HG02759 (cell line): ENCODE data around the gene MYMK.

Experiments
- ATAC-seq: cut with Tn5 transposase; IDR thresholded peaks from one replicate; pipeline ENCODE4 v1.9.1; 2021; ENCODE audit warnings: mild to moderate bottlenecking, moderate library complexity; ENCODE audit not compliant: unreplicated experiment

Gene MYMK

GRCh38 chr9:133489253-133490190 lies 35.2 kb downstream of the MYMK start:
- ATAC-seq: no peak

GRCh38 chr9:133488686-133489252 lies 36.0 kb downstream of the MYMK start:
- no peak for ATAC-seq

GRCh38 chr9:133487331-133487725 lies 37.4 kb downstream of the MYMK start:
- ATAC-seq: no peak

- ATAC-seq: peak; percentile 9
Observed at GRCh38 chr9:133485531-133486260, 39.1 kb downstream of the MYMK start.

GRCh38 chr9:133484671-133485437 lies 39.9 kb downstream of the MYMK start:
- no peak for ATAC-seq

GRCh38 chr9:133483611-133484010 lies 41.1 kb downstream of the MYMK start:
- no peak for ATAC-seq

- peak; percentile 92 for ATAC-seq
Observed at GRCh38 chr9:133478851-133479711, 45.7 kb downstream of the MYMK start, which contains the start of gene SLC2A6. Gene SLC2A6 (minus strand): TSS chr9:133479099. CDS start chr9:133479059, 40 bp downstream.

GRCh38 chr9:133477992-133478850 lies 46.5 kb downstream of the MYMK start:
- peak; percentile 44 for ATAC-seq

- no peak for ATAC-seq
Observed at GRCh38 chr9:133477461-133477860, 47.3 kb downstream of the MYMK start.

- ATAC-seq: no peak
Observed at GRCh38 chr9:133476941-133477340, 47.8 kb downstream of the MYMK start.

GRCh38 chr9:133476036-133476931 lies 48.5 kb downstream of the MYMK start:
- ATAC-seq: no peak

- no peak for ATAC-seq
Observed at GRCh38 chr9:133475292-133476012, 49.3 kb downstream of the MYMK start.

GRCh38 chr9:133474853-133475252 lies 49.9 kb downstream of the MYMK start:
- ATAC-seq: no peak

- no peak for ATAC-seq
Observed at GRCh38 chr9:133474215-133474614, 50.5 kb downstream of the MYMK start.

- ATAC-seq: no peak
Observed at GRCh38 chr9:133473743-133474142, 51.0 kb downstream of the MYMK start.

GRCh38 chr9:133472753-133473378 lies 51.9 kb downstream of the MYMK start:
- no peak for ATAC-seq

- ATAC-seq: no peak
Observed at GRCh38 chr9:133472277-133472645, 52.5 kb downstream of the MYMK start.
